Measurements from ENCODE around the gene CTAG1A. TPM values are rescaled to one million over a fixed set of nuclear protein-coding genes. Genes with fewer than 3 reads are reported as not detected.
A peak's percentile ranks its signal among the peaks of the same experiment; 100 is the strongest.

Gene CTAG1A
- total RNA-seq, 4 donors from 2014 or later = not detected

DNA sequence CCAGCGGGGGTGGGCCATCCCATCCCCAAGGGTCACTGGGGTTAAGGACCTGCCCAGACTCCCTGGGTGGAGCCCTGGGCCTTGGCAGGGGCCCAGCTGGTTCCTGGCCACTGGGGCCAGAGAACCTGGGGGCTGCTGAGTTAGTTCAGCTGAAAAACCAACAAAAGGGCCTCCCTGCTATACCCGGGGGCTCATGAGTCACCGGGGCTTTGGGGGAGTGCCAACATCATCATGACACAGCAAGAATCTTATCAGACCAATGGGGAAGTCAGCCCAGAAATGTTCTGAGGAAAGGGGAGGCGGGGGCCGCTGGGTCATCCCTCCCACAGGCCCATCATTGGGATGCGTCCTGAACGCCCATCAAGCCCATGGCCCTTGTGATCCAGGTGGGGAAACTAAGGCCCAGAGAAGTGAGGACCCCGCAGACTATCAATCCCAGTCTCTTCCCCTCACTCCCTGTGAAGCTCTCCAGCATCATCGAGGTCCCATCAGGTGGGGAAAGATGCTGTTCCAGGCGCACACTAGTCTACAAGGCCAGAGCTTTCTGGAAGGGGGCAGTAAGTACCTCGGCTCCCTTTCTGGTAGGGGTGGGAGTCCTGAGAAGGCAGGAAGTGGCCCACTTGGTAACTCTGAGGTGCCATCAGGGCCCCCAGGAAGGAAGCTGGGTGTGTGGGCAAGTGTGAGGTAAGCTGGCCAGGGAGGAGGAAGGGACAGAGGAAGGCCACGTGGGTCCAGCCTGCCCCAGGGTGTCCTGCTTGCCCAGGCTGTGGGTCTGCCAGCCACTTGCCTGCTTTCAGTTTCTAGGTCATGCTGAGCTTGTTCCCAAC is 42.8 kb upstream of the CTAG1A start:
- Histone ChIP-seq H3K36me3 (no peaks in the 10 kb centered on the region), H3K4me3 (no peak overlapping the region), H3K9me3 (no peaks in the 10 kb centered on the region), H3K27me3 (no peaks in the 10 kb centered on the region), H3K4me1 (peaks cover 39% of the 10 kb centered on the region), H3K27ac (peak overlapping the region; percentile 77)
- TF ChIP-seq EP300 (IDR thresholded peaks at IDR 0.05) (no peak), POLR2A (IDR thresholded peaks at IDR 0.05) (no peak), POLR2AphosphoS5 (IDR thresholded peaks at IDR 0.05) (no peak)
- TF ChIP-seq, protein P1, sequence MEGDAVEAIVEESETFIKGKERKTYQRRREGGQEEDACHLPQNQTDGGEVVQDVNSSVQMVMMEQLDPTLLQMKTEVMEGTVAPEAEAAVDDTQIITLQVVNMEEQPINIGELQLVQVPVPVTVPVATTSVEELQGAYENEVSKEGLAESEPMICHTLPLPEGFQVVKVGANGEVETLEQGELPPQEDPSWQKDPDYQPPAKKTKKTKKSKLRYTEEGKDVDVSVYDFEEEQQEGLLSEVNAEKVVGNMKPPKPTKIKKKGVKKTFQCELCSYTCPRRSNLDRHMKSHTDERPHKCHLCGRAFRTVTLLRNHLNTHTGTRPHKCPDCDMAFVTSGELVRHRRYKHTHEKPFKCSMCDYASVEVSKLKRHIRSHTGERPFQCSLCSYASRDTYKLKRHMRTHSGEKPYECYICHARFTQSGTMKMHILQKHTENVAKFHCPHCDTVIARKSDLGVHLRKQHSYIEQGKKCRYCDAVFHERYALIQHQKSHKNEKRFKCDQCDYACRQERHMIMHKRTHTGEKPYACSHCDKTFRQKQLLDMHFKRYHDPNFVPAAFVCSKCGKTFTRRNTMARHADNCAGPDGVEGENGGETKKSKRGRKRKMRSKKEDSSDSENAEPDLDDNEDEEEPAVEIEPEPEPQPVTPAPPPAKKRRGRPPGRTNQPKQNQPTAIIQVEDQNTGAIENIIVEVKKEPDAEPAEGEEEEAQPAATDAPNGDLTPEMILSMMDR (IDR thresholded peaks at IDR 0.05) = no peak
- 53% methylated on average over 10 of the region's 12 CpGs for WGBS
- peak in 1 of 2 donors; percentile 88 for DNase-seq (ENCODE audit: low spot score in 2 of 2)

DNA sequence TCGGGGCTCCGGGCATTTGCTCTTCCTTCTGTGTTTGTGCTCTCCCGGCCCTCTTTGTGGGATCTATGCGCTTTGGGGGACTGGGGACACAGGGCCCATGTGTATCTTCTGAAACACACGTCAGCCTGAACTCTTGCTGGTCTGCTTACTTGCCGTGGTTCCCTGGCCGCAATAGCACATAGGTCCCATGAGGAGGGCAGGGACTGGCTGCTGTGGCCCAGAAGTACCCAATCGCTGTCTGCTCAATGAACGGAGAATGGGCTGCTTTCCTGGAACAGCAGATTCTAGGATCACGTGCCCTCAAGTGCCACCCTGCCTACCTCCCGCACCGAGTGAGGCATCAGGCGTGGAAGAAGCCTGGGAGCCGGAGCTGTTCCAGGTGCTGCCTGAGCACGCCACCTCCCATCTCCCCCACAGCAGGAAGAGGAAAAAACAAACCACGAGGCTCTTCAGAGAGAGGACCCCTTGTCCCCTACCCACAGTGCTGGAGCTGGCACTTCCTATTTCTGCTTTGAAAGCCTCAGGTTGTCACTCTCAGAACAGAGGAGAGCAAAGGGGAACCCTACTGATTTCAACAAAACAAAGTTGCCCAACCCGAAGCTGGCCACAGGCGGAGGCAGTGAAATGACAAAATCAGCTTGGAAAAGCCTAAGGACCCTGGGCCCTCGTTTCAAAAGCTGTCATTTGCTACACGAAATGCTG is 42.1 kb upstream of the CTAG1A start:
- H3K9me3 ChIP-seq = no peaks in the 10 kb centered on the region
- no peaks in the 10 kb centered on the region for H3K36me3 ChIP-seq
- peak in 1 of 2 donors; percentile 62 for DNase-seq (ENCODE audit: low spot score in 2 of 2)
- peak overlapping the region; percentile 77 for H3K27ac ChIP-seq
- H3K4me3 ChIP-seq = no peak overlapping the region
- H3K4me1 ChIP-seq = peaks cover 39% of the 10 kb centered on the region
- WGBS = 48% methylated on average over 9 of the region's 20 CpGs
- TF ChIP-seq POLR2AphosphoS5 (IDR thresholded peaks at IDR 0.05) = no peak
- TF ChIP-seq EP300 (IDR thresholded peaks at IDR 0.05) = no peak
- TF ChIP-seq, protein P1 (IDR thresholded peaks at IDR 0.05) = no peak
- H3K27me3 ChIP-seq = no peaks in the 10 kb centered on the region

DNA sequence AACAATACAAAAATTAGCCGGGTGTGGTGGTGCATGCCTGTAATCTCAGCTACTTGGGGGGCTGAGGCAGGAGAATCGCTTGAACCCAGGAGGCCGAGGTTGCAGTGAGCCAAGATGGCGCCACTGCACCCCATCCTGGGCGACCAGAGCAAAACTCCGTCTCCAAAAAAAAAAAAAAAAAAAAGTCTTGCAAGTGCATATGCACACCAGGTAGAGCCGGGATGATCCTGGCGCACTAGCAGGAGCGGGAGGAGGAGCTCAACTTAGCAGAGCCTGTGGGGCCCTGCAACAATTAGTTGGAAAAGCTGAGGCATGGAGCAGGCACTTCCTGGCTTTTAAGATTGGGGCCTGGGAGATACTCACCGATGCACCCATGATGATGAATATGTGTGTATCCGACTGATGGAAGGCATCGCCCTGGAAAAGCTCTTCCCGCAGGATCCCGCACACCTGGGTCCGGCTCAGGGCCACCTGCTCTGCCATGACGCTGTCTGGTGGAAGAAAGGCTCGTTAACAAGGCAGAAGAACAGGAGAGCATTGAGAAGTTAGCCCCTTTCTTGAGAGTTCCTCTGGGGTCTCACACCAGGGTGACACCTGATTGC is 39.2 kb upstream of the CTAG1A start:
- H3K4me1 ChIP-seq = peaks cover 49% of the 10 kb centered on the region
- H3K27me3 ChIP-seq = no peaks in the 10 kb centered on the region
- whole genome bisulfite sequencing = 86% methylated on average over 17 of the region's 17 CpGs
- H3K36me3 ChIP-seq = no peaks in the 10 kb centered on the region
- H3K9me3 ChIP-seq = no peaks in the 10 kb centered on the region
- TF ChIP-seq POLR2A (IDR thresholded peaks at IDR 0.05) = no peak
- TF ChIP-seq, protein P1 (IDR thresholded peaks at IDR 0.05) = no peak
- H3K27ac ChIP-seq = no peak overlapping the region
- no peak for DNase-seq (ENCODE audit: low spot score in 2 of 2)
- peak overlapping the region; percentile 67 for H3K4me3 ChIP-seq

DNA sequence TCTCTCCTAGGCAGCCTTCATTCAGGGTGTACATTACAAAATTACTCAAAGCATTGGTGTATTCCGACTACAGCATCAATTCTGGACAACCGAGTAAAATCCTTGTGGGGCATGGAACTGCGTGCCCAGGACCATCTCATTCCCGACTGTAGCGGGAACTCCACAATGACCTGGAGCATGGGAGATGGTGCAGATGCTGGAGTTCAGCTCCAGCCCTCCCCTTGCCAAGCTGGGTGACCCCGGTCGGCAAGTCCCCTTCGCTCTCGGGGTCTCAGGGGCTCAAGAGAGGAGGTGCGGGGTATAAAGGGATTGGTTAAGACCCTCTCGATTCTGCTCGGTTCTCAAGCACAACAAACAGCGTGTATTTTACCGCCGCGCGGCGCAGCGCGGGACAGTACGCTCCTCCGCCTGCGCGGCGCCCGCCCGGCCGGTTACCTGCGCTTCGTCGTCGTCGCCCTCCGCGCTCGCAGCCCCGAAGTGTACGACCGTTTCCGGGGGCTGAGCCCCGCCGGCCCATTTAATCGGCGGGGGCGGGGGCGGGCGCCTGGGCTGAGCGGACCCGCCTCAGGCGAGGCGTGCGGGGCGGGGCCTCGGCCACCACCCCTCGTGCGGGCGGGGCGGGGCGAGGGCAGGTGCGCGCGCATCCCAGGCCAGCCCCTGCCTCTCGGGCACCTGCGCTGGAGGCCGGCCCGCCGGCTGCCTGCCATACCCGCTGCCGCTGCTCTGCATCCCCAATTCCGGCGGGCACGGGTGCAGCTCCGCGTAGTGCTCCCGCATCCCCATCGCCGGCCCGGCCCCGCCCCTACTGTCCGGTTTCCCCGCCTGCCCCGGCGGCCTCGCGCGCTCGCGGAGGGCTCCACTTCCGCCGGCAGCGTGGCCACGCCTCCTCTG is 38.3 kb upstream of the CTAG1A start, which contains the start of gene G6PD:
TSS of gene G6PD (minus strand) at position 493 of the 891 bp plus-strand sequence. CDS start 691 bp downstream, outside the sequence.
- Histone ChIP-seq H3K36me3 (no peaks in the 10 kb centered on the region), H3K4me1 (peaks cover 41% of the 10 kb centered on the region), H3K27me3 (no peaks in the 10 kb centered on the region), H3K9me3 (no peaks in the 10 kb centered on the region), H3K27ac (peak within 1 kb of the TSS; percentile 92), H3K4me3 (peak within 1 kb of the TSS; percentile 67)
- TF ChIP-seq, protein P1 (IDR thresholded peaks at IDR 0.05) = peak in 1 of 2 donors; percentile 6
- TF ChIP-seq POLR2AphosphoS5 (IDR thresholded peaks at IDR 0.05) = no peak
- peak in 1 of 2 donors; percentile 91 for DNase-seq (ENCODE audit: low spot score in 2 of 2)
- 43% methylated on average over 18 of the region's 92 CpGs for WGBS
